ENCODE measurements around the gene TRPM2. TPM values are rescaled to one million over a fixed set of nuclear protein-coding genes. Genes with fewer than 3 reads are reported as not detected.

Gene TRPM2
- total and polyA plus RNA-seq, 2 donors (not counting 1 experiment from before 2014, with no cell fraction given): not detected

DNA sequence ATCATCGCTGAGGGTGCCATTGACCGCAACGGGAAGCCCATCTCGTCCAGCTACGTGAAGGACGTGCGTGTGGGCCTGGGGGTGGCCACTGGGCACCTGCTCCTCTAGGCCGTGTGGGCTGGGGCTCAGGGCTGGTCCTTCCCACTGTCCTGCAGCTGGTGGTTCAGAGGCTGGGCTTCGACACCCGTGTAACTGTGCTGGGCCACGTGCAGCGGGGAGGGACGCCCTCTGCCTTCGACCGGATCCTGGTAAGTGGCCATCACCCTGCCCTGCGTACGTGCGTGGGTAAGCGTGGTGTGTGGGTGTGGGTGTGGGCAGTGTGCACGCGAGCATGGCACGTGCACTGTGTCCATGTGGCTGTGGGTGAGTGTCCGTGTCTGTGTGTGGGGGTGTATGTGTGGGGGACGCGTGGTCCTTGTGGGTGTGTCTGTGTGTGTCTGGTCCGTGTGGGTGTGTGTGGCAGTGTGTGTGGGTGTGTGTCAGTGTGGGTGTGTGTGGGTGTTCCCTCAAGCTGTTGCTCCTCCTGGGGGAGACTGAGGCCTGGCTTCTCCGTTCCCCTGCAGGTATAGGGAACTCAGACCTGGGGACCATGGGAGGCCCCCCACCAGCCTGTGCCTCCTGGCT, 37.0 kb upstream of the TRPM2 start:
- no peak overlapping the region for H3K9ac ChIP-seq (ENCODE audit: insufficient read depth, low read length)
- no peaks in the 10 kb centered on the region for H3K4me1 ChIP-seq (ENCODE audit: control insufficient read depth, extremely low read depth, insufficient read depth, low read length)
- no peak overlapping the region for H2AFZ ChIP-seq (ENCODE audit: low read length)
- DNase-seq (ENCODE audit: low read depth in 2 of 2): no peak
- H4K20me1 ChIP-seq (ENCODE audit: control insufficient read depth, extremely low read depth, insufficient read depth, low read length): no peaks in the 10 kb centered on the region
- no peaks in the 10 kb centered on the region for H3K27me3 ChIP-seq (ENCODE audit: control insufficient read depth, insufficient read depth, low read length)
- no peaks in the 10 kb centered on the region for H3K79me2 ChIP-seq (ENCODE audit: control insufficient read depth, insufficient read depth, low read length)
- no peaks in the 10 kb centered on the region for H3K9me3 ChIP-seq (ENCODE audit: control insufficient read depth, insufficient read depth, low read depth, low read length)
- H3K4me3 ChIP-seq (replicated peaks in 1 of 4; ENCODE audit: control extremely low read depth in 1 of 4, insufficient read depth in 1 of 4, low read depth in 3 of 4, low read length in 4 of 4): no peak overlapping the region
- TF ChIP-seq CTCF (conservative IDR thresholded peaks at IDR 0.05 in 1 of 2, IDR thresholded peaks at IDR 0.05 in 1 of 2; ENCODE audit: low read depth in 1 of 2, low read length in 2 of 2) (no peak), EZH2 (IDR thresholded peaks at IDR 0.05; ENCODE audit: low read length, missing control alignments) (no peak)
- H3K36me3 ChIP-seq (ENCODE audit: control insufficient read depth, insufficient read depth, low read length): peaks cover 16% of the 10 kb centered on the region
- H3K4me2 ChIP-seq (ENCODE audit: extremely low read depth, insufficient read depth, low read length): no peak overlapping the region
- no peak overlapping the region for H3K27ac ChIP-seq (ENCODE audit: insufficient read depth, low read length)

- Histone ChIP-seq H3K27me3 (ENCODE audit: control insufficient read depth, insufficient read depth, low read length) (no peaks in the 10 kb centered on the region), H3K36me3 (ENCODE audit: control insufficient read depth, insufficient read depth, low read length) (peaks cover 18% of the 10 kb centered on the region)
Measured at GRCh38 chr21:44317241-44317782, 36.1 kb upstream of the TRPM2 start.

DNA sequence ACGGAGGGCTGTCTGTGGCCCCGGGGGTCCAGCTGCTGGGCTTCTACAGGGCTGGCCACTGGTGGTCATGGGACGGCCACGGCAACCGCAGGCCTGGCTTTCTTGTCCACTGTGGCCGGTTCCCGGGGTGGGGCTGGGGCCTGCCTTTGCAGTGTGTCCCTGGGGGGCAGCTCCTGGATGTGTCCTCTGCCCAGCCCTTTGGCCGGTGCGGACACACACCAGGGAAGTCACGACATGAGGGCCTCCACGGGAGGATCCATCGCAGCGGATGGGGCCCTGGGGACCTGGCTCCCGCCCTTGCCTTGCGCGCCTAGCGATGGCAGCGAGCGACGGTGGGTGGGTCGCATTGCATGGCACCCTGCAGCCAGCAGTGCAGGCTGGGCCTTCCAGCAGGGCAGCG, 35.5 kb upstream of the TRPM2 start:
- H3K4me3 ChIP-seq (replicated peaks in 1 of 4; ENCODE audit: control extremely low read depth in 1 of 4, insufficient read depth in 1 of 4, low read depth in 3 of 4, low read length in 4 of 4): no peak overlapping the region
- H3K9ac ChIP-seq (ENCODE audit: insufficient read depth, low read length): no peak overlapping the region
- no peaks in the 10 kb centered on the region for H3K27me3 ChIP-seq (ENCODE audit: control insufficient read depth, insufficient read depth, low read length)
- H3K36me3 ChIP-seq (ENCODE audit: control insufficient read depth, insufficient read depth, low read length): peaks cover 17% of the 10 kb centered on the region
- no peaks in the 10 kb centered on the region for H3K9me3 ChIP-seq (ENCODE audit: control insufficient read depth, insufficient read depth, low read depth, low read length)
- H2AFZ ChIP-seq (ENCODE audit: low read length): no peak overlapping the region
- DNase-seq (ENCODE audit: low read depth in 2 of 2): no peak
- no peak overlapping the region for H3K27ac ChIP-seq (ENCODE audit: insufficient read depth, low read length)
- no peak overlapping the region for H3K4me2 ChIP-seq (ENCODE audit: extremely low read depth, insufficient read depth, low read length)
- no peaks in the 10 kb centered on the region for H3K4me1 ChIP-seq (ENCODE audit: control insufficient read depth, extremely low read depth, insufficient read depth, low read length)
- no peaks in the 10 kb centered on the region for H4K20me1 ChIP-seq (ENCODE audit: control insufficient read depth, extremely low read depth, insufficient read depth, low read length)
- H3K79me2 ChIP-seq (ENCODE audit: control insufficient read depth, insufficient read depth, low read length): no peaks in the 10 kb centered on the region
- TF ChIP-seq CTCF (conservative IDR thresholded peaks at IDR 0.05 in 1 of 2, IDR thresholded peaks at IDR 0.05 in 1 of 2; ENCODE audit: low read depth in 1 of 2, low read length in 2 of 2): no peak
- no peak for TF ChIP-seq EZH2 (IDR thresholded peaks at IDR 0.05; ENCODE audit: low read length, missing control alignments)

More at GRCh38 chr21:44317241-44317782, 36.1 kb upstream of the TRPM2 start:
- no peaks in the 10 kb centered on the region for H3K4me1 ChIP-seq (ENCODE audit: control insufficient read depth, extremely low read depth, insufficient read depth, low read length)
- TF ChIP-seq EZH2 (IDR thresholded peaks at IDR 0.05; ENCODE audit: low read length, missing control alignments) (no peak), CTCF (conservative IDR thresholded peaks at IDR 0.05 in 1 of 2, IDR thresholded peaks at IDR 0.05 in 1 of 2; ENCODE audit: low read depth in 1 of 2, low read length in 2 of 2) (no peak)
- no peak overlapping the region for H3K27ac ChIP-seq (ENCODE audit: insufficient read depth, low read length)
- H3K9ac ChIP-seq (ENCODE audit: insufficient read depth, low read length): no peak overlapping the region
- no peak overlapping the region for H2AFZ ChIP-seq (ENCODE audit: low read length)
- no peak overlapping the region for H3K4me3 ChIP-seq (replicated peaks in 1 of 4; ENCODE audit: control extremely low read depth in 1 of 4, insufficient read depth in 1 of 4, low read depth in 3 of 4, low read length in 4 of 4)
- no peaks in the 10 kb centered on the region for H3K9me3 ChIP-seq (ENCODE audit: control insufficient read depth, insufficient read depth, low read depth, low read length)
- DNase-seq (ENCODE audit: low read depth in 2 of 2): no peak
- no peaks in the 10 kb centered on the region for H4K20me1 ChIP-seq (ENCODE audit: control insufficient read depth, extremely low read depth, insufficient read depth, low read length)
- H3K4me2 ChIP-seq (ENCODE audit: extremely low read depth, insufficient read depth, low read length): no peak overlapping the region
- H3K79me2 ChIP-seq (ENCODE audit: control insufficient read depth, insufficient read depth, low read length): no peaks in the 10 kb centered on the region
